Measurements from ENCODE around the gene CFP.

DNA sequence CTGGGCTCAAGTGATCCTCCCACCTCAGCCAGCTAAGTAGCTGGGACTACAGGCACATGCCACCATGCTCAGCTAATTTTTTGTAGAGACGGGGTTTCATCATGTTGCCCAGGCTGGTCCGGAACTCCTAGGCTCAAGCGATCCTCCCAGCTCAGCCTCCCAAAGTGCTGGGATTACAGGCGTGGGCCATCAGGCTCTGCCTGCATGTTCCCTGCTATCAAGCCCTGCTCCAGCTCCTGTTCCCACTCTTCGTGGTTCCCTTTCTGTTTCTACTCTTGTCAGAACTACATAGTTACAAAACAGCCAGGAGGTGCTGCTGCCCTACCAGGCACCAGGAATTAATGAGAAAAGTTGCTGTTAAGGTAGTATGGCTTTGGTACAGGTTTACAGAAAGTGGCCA, 38.7 kb downstream of the CFP start:
- TF ChIP-seq GATA3 (IDR thresholded peaks at IDR 0.05; ENCODE audit: low read depth, low read length) (no peak), GATA2 (IDR thresholded peaks at IDR 0.05; ENCODE audit: low read depth, low read length) (no peak)
